Epithelial cell of proximal tubule (primary cell): ENCODE measurements around the gene DDX60. TPM values are rescaled to one million over a fixed set of nuclear protein-coding genes. Genes with fewer than 3 reads are reported as not detected.

ENCODE experiments used
- DNase-seq: peaks from one replicate; pipeline ENCODE4 v3.0.0-alpha.2; 2011; ENCODE audit warnings: low read depth
- H3K4me3 ChIP-seq: 2 replicates; pipeline ENCODE4 v1.5.1; 2011; ENCODE audit warnings: low read depth, mild to moderate bottlenecking, low read length
- CTCF ChIP-seq: conservative IDR thresholded peaks from 2 replicates; pipeline ENCODE4 v1.5.1; 2012; ENCODE audit warnings: low read depth, mild to moderate bottlenecking, low read length
- total RNA-seq: library from RNA; depleted of rRNA; stranded (reverse); fragments of >200 nt; gene quantifications from 2 replicates; pipeline ENCODE4 v1.2.3, GENCODE V29; 2015

DDX60 gene
- total RNA-seq, 1 donor from 2014 or later: 16.7 TPM

- no peak for TF ChIP-seq CTCF
- H3K4me3 ChIP-seq: no peak overlapping the region
- DNase-seq: no peak
Observed at GRCh38 chr4:168188754-168189153, 129.8 kb downstream of the DDX60 start.

- H3K4me3 ChIP-seq: no peak overlapping the region
- no peak for DNase-seq
- TF ChIP-seq CTCF: peak; percentile 63
Observed at GRCh38 chr4:168183717-168184571, 134.6 kb downstream of the DDX60 start.

- DNase-seq: peak; percentile 33
- TF ChIP-seq CTCF: no peak
- no peak overlapping the region for H3K4me3 ChIP-seq
Observed at GRCh38 chr4:168177546-168178149, 140.9 kb downstream of the DDX60 start.

- no peak for TF ChIP-seq CTCF
- DNase-seq: no peak
- H3K4me3 ChIP-seq: no peak overlapping the region
Observed at GRCh38 chr4:168174308-168174707, 144.2 kb downstream of the DDX60 start.

- H3K4me3 ChIP-seq: no peak overlapping the region
- DNase-seq: no peak
Observed at GRCh38 chr4:168167714-168168284, 150.8 kb downstream of the DDX60 start.

More at GRCh38 chr4:168167714-168168284, 150.8 kb downstream of the DDX60 start:
- TF ChIP-seq CTCF: no peak

Other genes starting within 250 kb of the DDX60 start
- gene ANXA10, start 226.2 kb downstream of the DDX60 start, total RNA-seq: 0.29 and 0.94 TPM in 2 replicates
- gene DDX60L, start 161.7 kb upstream of the DDX60 start, total RNA-seq: 6.9 and 9.7 TPM in 2 replicates
- 21.9 and 45.6 TPM in 2 replicates for gene PALLD, start 178.3 kb upstream of the DDX60 start, total RNA-seq